HG03103 (cell line): ENCODE results near the gene THAP5.

ENCODE experiments used
- ATAC-seq: cut with Tn5 transposase; IDR thresholded peaks from one replicate; pipeline ENCODE4 v1.9.1; 2021; ENCODE audit warnings: low read depth; ENCODE audit not compliant: unreplicated experiment

THAP5 gene

DNA sequence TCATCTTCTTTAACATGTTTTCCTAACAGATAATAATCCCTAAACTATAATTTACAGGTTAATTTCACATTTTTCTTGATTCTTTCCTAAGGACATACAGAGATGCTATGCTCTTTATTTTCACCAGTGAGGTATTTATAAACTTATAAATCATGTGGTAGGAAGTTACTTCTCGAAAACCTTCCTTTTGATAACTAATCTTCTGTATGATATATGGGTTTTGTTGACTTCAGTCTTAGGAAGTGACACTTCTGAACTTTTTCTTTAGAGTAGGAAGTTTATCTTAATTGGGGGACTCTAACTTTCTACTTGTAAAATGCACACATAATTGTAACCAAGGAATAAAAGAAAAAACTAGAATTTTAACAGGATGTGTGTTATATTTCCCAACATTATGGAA, 33.8 kb downstream of the THAP5 start:
- no peak for ATAC-seq

DNA sequence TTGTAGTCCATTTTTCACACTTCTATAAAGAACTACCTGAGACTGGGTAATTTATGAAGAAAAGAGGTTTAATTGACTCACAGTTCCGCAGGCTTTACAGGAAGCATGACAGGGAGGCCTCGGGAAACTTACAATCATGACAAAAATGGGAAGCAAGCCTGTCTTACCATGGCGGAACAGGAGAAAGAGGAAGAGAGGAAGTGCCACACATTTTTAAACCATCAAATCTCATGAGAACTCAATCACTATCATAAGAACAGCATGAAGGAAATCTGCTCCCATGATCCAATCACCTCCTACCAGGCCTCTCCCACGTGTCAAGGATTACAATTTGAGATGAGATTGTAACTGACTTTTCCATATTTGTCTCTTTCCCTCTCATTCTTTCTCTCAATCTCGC, 34.2 kb downstream of the THAP5 start:
- no peak for ATAC-seq

DNA sequence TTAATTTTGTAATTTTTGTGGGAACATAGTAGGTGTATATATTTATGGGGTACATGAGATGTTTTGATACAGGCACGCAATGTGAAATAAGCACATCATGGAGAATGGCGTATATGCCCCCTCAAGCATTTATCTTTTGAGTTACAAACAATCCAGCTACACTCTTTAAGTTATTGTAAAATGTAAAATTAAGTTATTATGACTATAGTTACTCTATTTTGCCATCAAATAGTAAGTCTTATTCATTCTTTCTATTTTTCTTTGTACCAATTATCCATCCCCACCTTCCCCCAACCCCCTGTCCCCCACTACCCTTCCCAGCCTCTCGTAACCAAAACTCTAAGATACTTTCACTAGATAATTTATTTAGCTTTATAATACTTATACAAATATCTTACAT, 35.8 kb downstream of the THAP5 start:
- ATAC-seq = no peak

DNA sequence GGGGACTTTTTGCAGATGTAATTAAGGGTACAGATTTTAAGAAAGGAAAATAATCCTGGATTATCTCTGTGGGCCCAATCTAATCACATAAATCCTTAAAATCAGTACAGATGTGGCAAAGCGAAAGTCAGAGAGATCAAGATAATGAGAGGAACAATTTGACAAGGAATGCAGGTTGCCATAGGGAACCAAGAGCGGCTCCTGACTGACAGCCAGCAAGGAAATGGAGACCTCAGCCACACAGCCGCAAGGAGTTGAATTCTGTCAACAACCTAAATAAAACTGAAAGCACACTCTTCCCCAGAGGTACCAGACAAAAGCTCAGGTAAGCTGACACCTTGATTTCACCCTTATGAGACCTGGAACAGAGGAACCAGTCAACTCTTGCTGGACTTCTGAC, 40.2 kb downstream of the THAP5 start:
- ATAC-seq = no peak

DNA sequence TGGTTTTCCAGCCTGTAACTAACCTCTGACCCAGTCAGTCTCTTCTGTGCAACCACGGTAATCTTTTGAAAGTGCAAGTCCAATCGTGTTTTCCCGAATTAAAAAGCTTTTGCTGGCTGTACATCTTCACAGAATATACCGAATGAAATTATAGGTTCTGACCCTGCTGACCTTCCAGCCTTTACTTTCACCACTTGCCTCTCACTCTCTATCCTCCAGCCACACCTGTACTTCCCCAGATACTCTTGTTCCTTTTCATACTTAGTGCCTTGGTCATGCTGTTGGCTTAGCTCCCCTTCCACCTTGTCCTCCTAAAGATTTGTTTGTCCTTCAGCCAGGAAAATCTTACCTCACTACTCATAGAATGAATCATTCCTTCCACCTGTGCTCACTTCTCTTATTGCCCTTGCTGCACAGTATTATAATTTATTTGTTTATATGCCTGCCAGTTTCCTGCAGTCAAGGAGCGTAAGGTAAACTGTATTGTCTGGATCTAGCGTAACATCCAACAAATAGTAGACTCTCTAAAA, 41.3 kb downstream of the THAP5 start:
- ATAC-seq = no peak

DNA sequence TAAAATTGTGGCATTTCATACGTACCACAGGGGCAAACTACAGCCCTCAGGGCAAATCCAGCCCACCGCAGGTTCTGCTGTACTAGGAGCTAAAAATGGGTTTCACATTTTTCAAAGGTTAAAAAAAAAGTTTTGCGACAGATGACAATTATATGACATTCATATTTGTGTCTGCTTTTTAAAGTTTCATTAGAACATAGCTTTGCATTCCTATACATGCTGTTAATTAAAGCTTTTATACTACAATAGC, 42.8 kb downstream of the THAP5 start:
- ATAC-seq = no peak

DNA sequence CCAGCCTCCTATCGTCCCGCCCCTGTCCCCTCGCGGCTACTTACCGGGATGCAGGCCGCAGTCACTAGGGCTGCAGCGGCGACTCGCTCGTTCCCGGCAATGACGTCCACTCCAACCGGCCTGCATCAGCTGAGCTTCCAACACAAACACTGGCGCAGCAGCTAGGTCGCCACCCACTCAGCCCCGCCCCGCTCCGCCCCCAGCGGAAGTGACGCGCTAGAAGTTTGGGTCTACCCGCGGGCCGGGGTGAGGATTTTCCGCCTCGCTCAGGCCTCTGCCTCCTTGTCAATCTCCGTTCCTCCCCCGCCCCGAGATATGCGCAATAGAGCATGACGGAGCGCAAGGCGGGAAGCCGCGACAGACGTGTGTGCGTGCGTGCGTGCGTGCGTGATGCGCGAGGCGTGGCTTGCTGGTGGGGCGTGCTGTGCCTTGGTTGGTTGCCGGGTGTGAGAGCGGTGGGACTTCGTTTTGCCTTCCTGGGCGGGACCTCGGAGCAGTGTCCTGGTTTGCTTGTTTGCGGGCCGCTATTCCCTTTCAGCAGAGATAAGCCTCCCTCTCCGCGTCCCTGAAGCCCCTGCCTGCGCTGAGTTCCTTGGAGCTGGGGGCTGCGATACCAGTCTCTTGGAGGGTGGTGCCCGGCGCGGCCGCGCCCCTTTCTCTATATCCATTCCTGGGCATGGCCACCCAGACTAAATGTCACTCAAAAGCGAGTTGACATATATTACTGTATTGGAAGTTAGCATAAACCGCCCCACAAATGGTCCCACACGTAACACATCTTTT, 43.3 kb downstream of the THAP5 start, which contains the start of gene PNPLA8:
PNPLA8 (minus strand) TSS at position 151 of the 783 bp plus-strand sequence. CDS start 10,644 bp downstream, outside the sequence.
- ATAC-seq = peak; percentile 92

DNA sequence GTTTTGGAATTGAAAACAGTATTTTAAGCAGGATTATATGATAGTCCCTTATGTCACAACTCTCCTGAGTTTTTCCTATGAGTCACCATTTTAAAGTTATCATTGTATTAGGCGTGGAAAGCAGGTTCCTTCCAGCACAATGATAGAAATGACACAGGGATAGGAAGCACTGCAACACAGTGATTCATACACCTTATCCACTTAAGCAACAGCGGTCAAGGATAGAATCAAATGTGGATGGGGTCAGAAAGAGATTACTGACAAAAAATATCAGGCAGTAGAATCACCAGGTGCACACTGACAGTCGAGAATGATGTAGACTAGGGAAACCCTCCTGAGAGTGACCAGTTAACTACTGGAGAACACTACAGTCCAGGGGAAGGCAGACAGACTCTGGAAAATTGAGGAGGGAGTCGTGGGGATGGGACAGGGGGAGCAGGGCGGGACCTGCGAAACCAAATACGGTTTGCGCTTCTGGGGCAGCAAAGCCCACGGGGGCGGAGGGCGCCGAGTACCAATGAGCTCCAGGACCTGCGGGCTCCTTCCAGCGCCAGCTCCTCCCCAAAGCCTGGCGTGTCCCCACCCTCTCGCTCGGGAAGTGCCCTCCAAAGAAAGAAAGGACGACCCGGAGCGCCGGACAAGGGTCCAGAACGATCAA, 44.0 kb downstream of the THAP5 start:
- peak; percentile 34 for ATAC-seq

DNA sequence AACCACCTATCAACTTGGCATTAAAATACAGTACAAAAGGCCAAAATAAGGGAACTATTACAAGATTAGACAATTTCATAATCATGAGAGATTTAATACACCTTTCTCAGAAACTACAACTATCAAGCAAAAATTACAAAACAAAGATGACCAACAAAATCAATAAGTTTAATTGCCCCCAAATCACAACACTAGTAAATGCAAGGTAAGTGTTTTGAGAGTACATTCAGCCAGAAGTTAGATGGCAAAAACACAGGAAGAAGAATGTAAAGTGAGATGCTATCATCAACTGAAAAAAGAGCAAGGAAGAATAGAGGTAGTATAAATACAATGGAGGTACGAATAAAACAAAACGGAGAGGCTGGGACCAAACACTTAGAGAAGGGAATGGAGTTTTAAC, 46.7 kb downstream of the THAP5 start:
- ATAC-seq = no peak

DNA sequence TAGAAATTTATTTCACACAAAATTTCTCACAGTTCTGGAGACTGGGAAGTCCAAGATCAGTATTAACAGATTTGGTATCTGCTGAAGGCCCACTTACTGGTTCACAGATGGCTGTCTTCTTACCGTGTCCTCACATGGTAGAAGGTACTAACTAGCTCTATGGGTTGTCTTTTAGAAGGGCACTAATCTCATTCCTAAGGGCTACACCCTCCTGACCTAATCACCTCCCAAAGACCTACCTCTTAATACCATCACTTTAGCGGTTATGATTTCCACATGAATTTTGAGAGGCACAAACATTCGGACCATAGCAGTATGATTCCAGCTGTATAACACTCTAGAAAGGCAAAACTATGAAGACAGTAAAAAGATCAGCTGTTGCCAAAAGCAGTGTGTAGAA, 51.6 kb downstream of the THAP5 start:
- no peak for ATAC-seq

DNA sequence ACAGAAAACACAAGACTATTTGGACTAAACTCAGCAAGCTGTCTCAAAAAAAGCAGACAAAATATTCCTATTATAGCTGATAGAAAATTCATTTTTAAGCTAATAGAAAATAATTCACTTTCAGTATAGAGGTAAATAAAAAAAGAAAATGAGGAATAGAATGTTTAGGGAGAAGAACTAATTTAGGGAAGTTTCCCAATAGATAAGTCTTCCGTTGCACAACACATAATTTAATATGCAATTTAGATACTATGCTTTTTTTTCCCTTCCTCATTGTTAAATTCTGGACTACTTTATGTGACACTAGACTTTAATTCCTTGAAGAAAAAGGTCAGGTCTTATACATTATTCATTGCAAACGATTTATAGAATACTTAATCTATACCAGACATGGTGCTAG, 53.9 kb downstream of the THAP5 start:
- ATAC-seq = no peak

DNA sequence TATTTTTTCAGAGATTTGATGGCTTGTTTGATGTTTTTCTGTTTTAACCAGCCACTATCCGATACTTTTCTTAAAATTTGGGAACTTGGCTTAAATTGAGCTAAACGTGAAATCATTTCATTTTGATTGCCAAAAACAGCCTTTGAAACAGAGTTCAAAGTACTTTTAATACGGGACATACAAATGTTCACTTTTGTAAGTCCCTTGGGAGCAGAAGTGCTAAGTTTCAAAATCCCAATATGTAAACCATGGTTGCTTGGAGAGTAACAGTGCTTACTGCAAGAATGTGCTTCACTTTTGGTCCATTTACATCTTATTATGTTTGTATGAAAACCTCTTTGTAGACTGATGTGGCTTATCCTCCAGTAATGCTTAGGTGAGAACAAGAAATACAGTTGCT, 54.5 kb downstream of the THAP5 start:
- ATAC-seq = no peak
